Transverse colon (tissue), 3 donors: Measurements from ENCODE around the gene C19orf38.

Source experiments
- CTCF ChIP-seq, 5 experiments: fragments of 200-600 bp in 3 of 5; fragments of 450-650 bp in 2 of 5; sonication (generic) in 3 of 5; IDR thresholded peaks; 1 replicate in 2 of 5; 2 replicates in 3 of 5; pipeline ENCODE4 v1.5.1; 2016 to 2017; ENCODE audit warnings: antibody characterized with exemption in 5 of 5, inconsistent platforms in 3 of 5, mild to moderate bottlenecking in 2 of 5, moderate library complexity in 1 of 5
- EP300 ChIP-seq: sonication (generic); formaldehyde crosslinking; IDR thresholded peaks from one replicate; pipeline ENCODE4 v1.6.1; 2017; ENCODE audit warnings: antibody characterized with exemption, low read depth

- TF ChIP-seq CTCF (IDR thresholded peaks at IDR 0.05) (no peak), EP300 (no peak)
These were observed 28.8 kb upstream of the C19orf38 start for GRCh38 chr19:10819124-10820060.
